Right lung (tissue), 5 donors: ENCODE measurements around the gene SLC25A13. TPM values are rescaled to one million over a fixed set of nuclear protein-coding genes. Genes with fewer than 3 reads are reported as not detected.

ENCODE experiments used
- DNase-seq, 2 donors: peaks; one replicate each; pipeline ENCODE4 v3.0.0-alpha.2; 2013
- polyA plus RNA-seq, 5 donors: library from polyadenylated mRNA; unstranded; fragments of 120-200 nt; gene quantifications; one replicate each; pipeline versions ENCODE4 v1.2.1 to v1.2.3, GENCODE V29; 2013; ENCODE audit warnings: inconsistent platforms in 1 of 5, low replicate concordance in 1 of 5; ENCODE audit not compliant: insufficient read length in 5 of 5, insufficient read depth in 1 of 5

Gene SLC25A13
- polyA plus RNA-seq, 5 donors: 20.8 to 27.1 (median 26.2) TPM

- DNase-seq: no peak
These were observed 221.2 kb downstream of the SLC25A13 start for GRCh38 chr7:96100737-96101136.

GRCh38 chr7:96097835-96098234, 224.1 kb downstream of the SLC25A13 start:
- no peak for DNase-seq

GRCh38 chr7:96093435-96093834, 228.5 kb downstream of the SLC25A13 start:
- DNase-seq: no peak

GRCh38 chr7:96090756-96091155, 231.1 kb downstream of the SLC25A13 start:
- no peak for DNase-seq

- DNase-seq: no peak
These were observed 232.4 kb downstream of the SLC25A13 start for GRCh38 chr7:96089511-96089910.

GRCh38 chr7:96088579-96088978, 233.3 kb downstream of the SLC25A13 start:
- no peak for DNase-seq

- no peak for DNase-seq
These were observed 235.9 kb downstream of the SLC25A13 start for GRCh38 chr7:96085953-96086352.

- DNase-seq: no peak
These were observed 236.9 kb downstream of the SLC25A13 start for GRCh38 chr7:96084881-96085553.

GRCh38 chr7:96080027-96080426, 241.9 kb downstream of the SLC25A13 start:
- no peak for DNase-seq

- no peak for DNase-seq
These were observed 245.6 kb downstream of the SLC25A13 start for GRCh38 chr7:96076350-96076707.

- peak; percentile 76 to 78 for DNase-seq
These were observed 246.2 kb downstream of the SLC25A13 start for GRCh38 chr7:96075510-96076349.

GRCh38 chr7:96074871-96075270, 247.0 kb downstream of the SLC25A13 start:
- DNase-seq: no peak
